Measurements from ENCODE around the gene SCPEP1. TPM values are rescaled to one million over a fixed set of nuclear protein-coding genes. Genes with fewer than 3 reads are reported as not detected.

Gene SCPEP1
- total and polyA plus RNA-seq, 2 of the 13 experiments (the other 11 are each of a cell fraction or from before 2014, with no cell fraction given), result 24.3 to 27.3 TPM

- FAIRE-seq, result no peak
Measured at GRCh38 chr17:56933151-56933745, 44.7 kb upstream of the SCPEP1 start.

More at GRCh38 chr17:56933151-56933745, 44.7 kb upstream of the SCPEP1 start:
- no peaks in the 10 kb centered on the region for H3K27me3 ChIP-seq (ENCODE audit: control insufficient read depth in 1 of 2, insufficient read depth in 2 of 2, low read length in 2 of 2)
- no TSS peak for BruUV-seq (replicated peaks)
- CTCF ChIA-PET (ENCODE audit: low intra/inter-chr PET ratio, low total read pairs), result no interaction called here
- TF ChIP-seq ONECUT2 (CRISPR knock-in tag; IDR thresholded peaks at IDR 0.05), result no peak
- TF ChIP-seq CENPBD1 (CRISPR knock-in tag; IDR thresholded peaks at IDR 0.05; ENCODE audit: borderline replicate concordance, low read depth), result no peak
- TF ChIP-seq CBX2 (IDR thresholded peaks at IDR 0.05; ENCODE audit: low read depth, low read length), result no peak
- TF ChIP-seq CBX2 (CRISPR knock-in tag; IDR thresholded peaks at IDR 0.05; ENCODE audit: low read depth), result no peak
- TF ChIP-seq PRDM4 (CRISPR knock-in tag; IDR thresholded peaks at IDR 0.05; ENCODE audit: borderline replicate concordance), result no peak
- TF ChIP-seq KLF16 (CRISPR knock-in tag; IDR thresholded peaks at IDR 0.05), result no peak
- no peak for TF ChIP-seq ZXDC (CRISPR knock-in tag; IDR thresholded peaks at IDR 0.05)
- no peak for TF ChIP-seq SNRNP70 (IDR thresholded peaks at IDR 0.05; ENCODE audit: low read depth, low read length)
- TF ChIP-seq CSRNP2 (CRISPR knock-in tag; conservative IDR thresholded peaks at IDR 0.05; ENCODE audit: low read depth), result no peak
- TF ChIP-seq ZNF296 (CRISPR knock-in tag; conservative IDR thresholded peaks at IDR 0.05), result no peak
- TF ChIP-seq ARID4A (CRISPR knock-in tag; IDR thresholded peaks at IDR 0.05; ENCODE audit: borderline replicate concordance), result no peak
- TF ChIP-seq FOXJ3 (CRISPR knock-in tag; IDR thresholded peaks at IDR 0.05; ENCODE audit: borderline replicate concordance), result no peak
- intact Hi-C loops (cut with micrococcal nuclease; ENCODE audit: unreplicated experiment) (no loop called here), in situ Hi-C loops (cut with HindIII; ENCODE audit: extremely low pct_ligation_motif_present, low pct_unique_long_range_greater_than_20kb) (no loop called here)
- H3K27ac ChIP-seq (ENCODE audit: extremely low read length, insufficient read depth, low read length), result no peak overlapping the region
- no peak overlapping the region for H2AFZ ChIP-seq (ENCODE audit: low read length)
- no peaks in the 10 kb centered on the region for H4K20me1 ChIP-seq (ENCODE audit: insufficient read depth, low read length)
- no peak; the same call in 2 of the 3 replicates for ATAC-seq
- no peak overlapping the region for H3K4me3 ChIP-seq (replicated peaks in 1 of 3; ENCODE audit: insufficient read depth in 1 of 3, low read depth in 2 of 3, low read length in 3 of 3)
- WGBS (ENCODE audit: low lambda C conversion rate), result 92% methylated on average over 8 of the region's 8 CpGs
- no peak for DNase-seq (ENCODE audit: low spot score)
- no peaks in the 10 kb centered on the region for H3K79me2 ChIP-seq (ENCODE audit: insufficient read depth, low read length)
- H3K36me3 ChIP-seq (replicated peaks in 1 of 2; ENCODE audit: control insufficient read depth in 1 of 2, insufficient read depth in 2 of 2, low read length in 2 of 2), result peaks cover under 1 to 19% of the 10 kb centered on the region in 2 experiments; a peak in 3 of 5 replicates
- peaks cover 17% of the 10 kb centered on the region for H3K4me1 ChIP-seq (ENCODE audit: insufficient read depth, low read length)
- POLR2A ChIA-PET, result no interaction called here
- H3K4me2 ChIP-seq (ENCODE audit: low read depth, low read length), result no peak overlapping the region
- H3K9me3 ChIP-seq (ENCODE audit: low read length), result peaks cover 31% of the 10 kb centered on the region
- H3K9ac ChIP-seq (ENCODE audit: insufficient read depth, low read depth, low read length), result no peak overlapping the region
